WERI-Rb-1 (cell line): ENCODE measurements around the gene MARS1.
"Not testable (repeated sequence)": the region's sequence is repeated elsewhere in the genome, so short reads cannot be mapped to it uniquely, and the experiment has no call there.

Source experiments
- DNase-seq: peaks from one replicate; pipeline ENCODE4 v3.0.0-alpha.2; 2020
- H3K27ac ChIP-seq: fragments of 250-450 bp; sonication (Bioruptor Pico); 2 replicates; pipeline ENCODE4 v1.5.1; 2020; ENCODE audit warnings: mild to moderate bottlenecking, moderate library complexity
- H3K27me3 ChIP-seq: fragments of 250-450 bp; sonication (Bioruptor Pico); 2 replicates; pipeline ENCODE4 v1.5.1; 2021; ENCODE audit warnings: mild to moderate bottlenecking, low read depth, moderate library complexity; ENCODE audit not compliant: insufficient read depth, severe bottlenecking
- H3K36me3 ChIP-seq: fragments of 250-450 bp; sonication (Bioruptor Pico); 2 replicates; pipeline ENCODE4 v1.5.1; 2020; ENCODE audit warnings: mild to moderate bottlenecking, moderate library complexity
- H3K4me3 ChIP-seq: 2 replicates; pipeline ENCODE4 v1.5.1; 2011; ENCODE audit warnings: low read depth, mild to moderate bottlenecking, control low read depth, low read length
- H3K9me3 ChIP-seq: fragments of 250-450 bp; sonication (Bioruptor Pico); 2 replicates; pipeline ENCODE4 v1.5.1; 2021; ENCODE audit warnings: mild to moderate bottlenecking, moderate library complexity; ENCODE audit not compliant: severe bottlenecking
- TF ChIP-seq, protein P1 (sequence below): IDR thresholded peaks from 2 replicates; pipeline ENCODE4 v1.5.1; 2011; ENCODE audit warnings: low read depth, mild to moderate bottlenecking, control low read depth, inconsistent platforms, low read length

Gene MARS1

DNA sequence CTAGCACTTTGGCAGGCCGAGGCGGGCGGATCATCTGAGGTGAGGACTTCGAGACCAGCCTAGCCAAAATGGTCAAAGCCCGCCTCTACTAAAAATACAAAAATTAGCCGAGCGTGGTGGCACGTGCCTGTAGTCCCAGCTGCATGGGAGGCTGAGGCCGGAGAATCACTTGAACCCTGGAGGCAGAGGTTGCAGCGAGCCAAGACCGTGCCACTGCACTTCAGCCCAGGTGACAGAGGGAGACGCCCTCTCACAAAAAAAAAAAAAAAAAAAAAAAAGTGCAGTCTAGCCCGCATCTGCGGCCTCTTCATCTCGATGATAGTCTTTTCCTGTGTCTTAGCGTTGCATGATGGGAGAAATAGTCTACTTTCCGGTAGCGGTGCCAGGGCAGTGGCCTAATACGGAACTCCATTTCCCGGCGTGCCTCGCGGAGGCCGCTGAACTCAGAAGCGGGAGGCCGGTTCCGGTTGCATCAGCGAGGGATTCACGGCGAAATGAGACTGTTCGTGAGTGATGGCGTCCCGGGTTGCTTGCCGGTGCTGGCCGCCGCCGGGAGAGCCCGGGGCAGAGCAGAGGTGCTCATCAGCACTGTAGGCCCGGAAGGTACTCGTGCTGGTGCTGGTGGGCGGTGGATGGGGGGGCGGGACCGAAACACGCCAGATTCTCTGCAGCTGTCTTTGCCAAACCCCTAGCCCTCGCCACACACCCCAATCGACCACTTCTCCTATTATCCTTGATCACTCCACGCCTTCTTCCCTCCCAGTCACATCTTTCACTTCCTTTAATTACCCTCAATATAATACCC, at the start of gene MARS1:
Gene MARS1, plus strand, starts transcription at position 472 of the 805 bp plus-strand sequence. Its CDS starts 23 bp downstream, at position 495.
- TF ChIP-seq, protein P1, sequence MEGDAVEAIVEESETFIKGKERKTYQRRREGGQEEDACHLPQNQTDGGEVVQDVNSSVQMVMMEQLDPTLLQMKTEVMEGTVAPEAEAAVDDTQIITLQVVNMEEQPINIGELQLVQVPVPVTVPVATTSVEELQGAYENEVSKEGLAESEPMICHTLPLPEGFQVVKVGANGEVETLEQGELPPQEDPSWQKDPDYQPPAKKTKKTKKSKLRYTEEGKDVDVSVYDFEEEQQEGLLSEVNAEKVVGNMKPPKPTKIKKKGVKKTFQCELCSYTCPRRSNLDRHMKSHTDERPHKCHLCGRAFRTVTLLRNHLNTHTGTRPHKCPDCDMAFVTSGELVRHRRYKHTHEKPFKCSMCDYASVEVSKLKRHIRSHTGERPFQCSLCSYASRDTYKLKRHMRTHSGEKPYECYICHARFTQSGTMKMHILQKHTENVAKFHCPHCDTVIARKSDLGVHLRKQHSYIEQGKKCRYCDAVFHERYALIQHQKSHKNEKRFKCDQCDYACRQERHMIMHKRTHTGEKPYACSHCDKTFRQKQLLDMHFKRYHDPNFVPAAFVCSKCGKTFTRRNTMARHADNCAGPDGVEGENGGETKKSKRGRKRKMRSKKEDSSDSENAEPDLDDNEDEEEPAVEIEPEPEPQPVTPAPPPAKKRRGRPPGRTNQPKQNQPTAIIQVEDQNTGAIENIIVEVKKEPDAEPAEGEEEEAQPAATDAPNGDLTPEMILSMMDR = 0 out of 2 replicates have a peak, but pooled peaks have one; percentile 6
- Histone ChIP-seq H3K4me3 (peak within 1 kb of the TSS; percentile 99), H3K27ac (peak within 1 kb of the TSS; percentile 99), H3K27me3 (no peaks in the 10 kb centered on the region), H3K9me3 (no peaks in the 10 kb centered on the region), H3K36me3 (peaks cover 45% of the 10 kb centered on the region)
- DNase-seq = peak; percentile 93

DNA sequence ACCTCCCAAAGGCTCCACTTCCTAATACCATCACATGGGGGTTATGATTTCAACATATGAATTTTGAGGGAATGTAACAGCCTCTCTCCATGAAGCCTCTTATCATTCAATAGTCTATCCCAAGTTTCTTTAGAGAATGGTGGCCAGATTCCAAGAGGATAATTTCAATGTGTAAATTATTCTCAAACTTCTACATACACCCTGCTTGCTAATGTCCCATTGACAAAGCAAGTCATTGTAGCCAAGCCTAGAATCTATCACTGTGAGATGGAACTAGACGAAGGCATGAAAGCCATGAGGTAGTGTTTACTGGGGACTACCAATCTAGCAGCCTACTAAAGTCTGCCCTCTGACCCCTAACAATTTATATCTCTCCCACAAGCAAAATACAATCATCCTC, 49.5 kb upstream of the MARS1 start:
- Histone ChIP-seq H3K9me3 (no peaks in the 10 kb centered on the region), H3K36me3 (no peaks in the 10 kb centered on the region), H3K27me3 (no peaks in the 10 kb centered on the region), H3K27ac (no peak overlapping the region), H3K4me3 (no peak overlapping the region)
- DNase-seq = no peak
- TF ChIP-seq, protein P1 = no peak

DNA sequence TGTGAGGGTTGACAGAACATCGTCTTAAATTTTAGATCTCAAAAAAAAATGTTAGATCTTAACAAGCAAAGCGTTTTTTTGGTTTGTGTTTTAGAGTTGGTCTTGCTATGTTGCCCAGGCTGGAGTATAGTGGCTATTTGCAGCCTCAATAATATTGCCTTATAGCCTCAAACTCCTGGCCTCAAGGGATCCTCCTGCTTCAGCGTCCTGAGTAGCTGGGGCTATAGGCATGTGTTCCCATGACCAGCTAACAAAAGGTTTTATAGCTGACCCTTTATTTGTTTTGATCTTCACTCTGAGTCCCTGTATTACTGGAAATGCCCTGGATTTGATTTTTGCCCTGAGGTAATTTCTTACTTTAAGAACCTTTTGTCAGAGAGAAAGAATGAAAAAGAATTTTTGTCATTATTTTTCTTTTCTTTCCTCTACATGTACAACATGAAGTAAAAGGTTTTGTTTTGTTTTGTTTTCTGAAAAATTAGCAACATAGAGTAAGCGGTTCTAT, 48.1 kb upstream of the MARS1 start:
- Histone ChIP-seq H3K9me3 (no peaks in the 10 kb centered on the region), H3K4me3 (no peak overlapping the region), H3K36me3 (no peaks in the 10 kb centered on the region), H3K27ac (no peak overlapping the region), H3K27me3 (no peaks in the 10 kb centered on the region)
- no peak for DNase-seq
- TF ChIP-seq, protein P1 = no peak

DNA sequence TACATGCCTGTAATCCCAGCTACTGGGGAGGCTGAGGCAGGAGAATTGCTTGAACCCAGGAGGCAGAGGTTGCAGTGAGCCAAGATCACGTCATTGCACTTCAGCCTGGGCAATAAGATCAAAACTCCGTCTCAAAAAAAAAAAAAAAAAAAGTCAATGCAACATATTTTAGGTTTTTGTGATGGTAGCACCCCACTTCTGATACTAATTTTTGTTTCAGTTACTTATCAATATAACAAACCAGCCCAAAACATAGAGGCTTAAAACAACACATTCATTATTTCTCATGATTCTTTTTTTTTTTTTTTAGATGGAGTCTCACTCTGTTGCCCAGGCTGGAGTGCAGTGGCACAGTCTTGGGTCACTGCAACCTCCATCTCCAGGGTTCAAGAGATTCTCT, 46.5 kb upstream of the MARS1 start:
- DNase-seq, H3K27me3 ChIP-seq, H3K9me3 ChIP-seq, H3K36me3 ChIP-seq, H3K4me3 ChIP-seq, H3K27ac ChIP-seq: not testable (repeated sequence)

DNA sequence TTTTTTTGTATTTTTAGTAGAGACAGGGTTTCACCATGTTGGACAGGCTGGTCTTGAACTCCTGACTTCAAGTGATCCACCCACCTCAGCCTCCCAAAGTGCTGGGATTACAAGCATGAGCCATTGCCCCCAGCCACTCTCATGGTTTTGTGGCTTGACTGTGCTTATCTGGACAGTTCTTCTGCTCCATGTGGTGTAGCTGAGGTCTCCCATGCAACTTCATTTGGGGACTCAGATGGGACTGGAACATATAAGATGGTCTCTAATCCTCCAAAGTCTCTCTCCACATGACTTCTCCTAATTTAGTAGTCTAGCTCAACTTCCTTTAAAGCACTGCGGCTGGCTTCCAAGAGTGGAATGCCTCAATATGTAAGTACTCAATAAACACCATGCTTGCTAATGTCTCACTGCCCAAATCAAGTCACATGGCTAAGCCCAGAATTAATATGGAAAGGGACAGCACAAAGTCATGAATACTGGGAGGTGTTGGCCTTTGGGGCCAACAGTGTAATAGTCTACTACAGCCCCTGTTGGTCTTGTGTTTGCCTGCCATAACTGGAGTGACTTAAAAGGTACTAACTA, 45.9 kb upstream of the MARS1 start:
- Histone ChIP-seq H3K27ac (no peak overlapping the region), H3K4me3 (no peak overlapping the region), H3K27me3 (no peaks in the 10 kb centered on the region), H3K9me3 (no peaks in the 10 kb centered on the region), H3K36me3 (no peaks in the 10 kb centered on the region)
- TF ChIP-seq, protein P1 = no peak
- no peak for DNase-seq

DNA sequence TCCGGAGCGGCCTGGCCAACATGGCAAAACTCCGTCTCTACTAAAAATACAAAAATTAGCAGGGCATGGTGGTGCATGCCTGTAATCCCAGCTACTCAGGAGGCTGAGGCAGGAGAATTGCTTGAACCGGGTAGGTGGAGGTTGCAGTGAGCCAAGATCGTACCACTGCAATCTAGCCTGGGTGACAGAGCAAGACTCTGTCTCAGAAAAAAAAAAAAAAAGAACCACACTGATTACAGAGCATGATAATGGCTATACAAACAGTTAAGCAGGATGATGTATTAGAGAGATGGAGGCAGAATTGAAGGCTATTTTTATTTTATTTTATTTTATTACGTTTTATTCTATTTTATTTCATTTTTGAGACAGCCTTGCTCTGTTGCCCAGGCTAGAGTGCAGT, 43.5 kb upstream of the MARS1 start:
- H3K4me3 ChIP-seq, H3K27me3 ChIP-seq, DNase-seq, H3K36me3 ChIP-seq, H3K27ac ChIP-seq, H3K9me3 ChIP-seq: not testable (repeated sequence)
